H9 (cell line): ENCODE results near the gene ZFP64. TPM values are rescaled to one million over a fixed set of nuclear protein-coding genes. Genes with fewer than 3 reads are reported as not detected.

Experiments
- DNase-seq: peaks from one replicate; pipeline ENCODE4 v3.0.0-alpha.2; 2017
- H2AFZ ChIP-seq: one replicate; pipeline ENCODE4 v1.6.1; 2013; ENCODE audit warnings: mild to moderate bottlenecking, low read length, control low read depth, moderate library complexity
- H2AK5ac ChIP-seq: 2 replicates; pipeline ENCODE4 v1.6.1; 2013; ENCODE audit warnings: low read length, control low read depth, mixed read lengths; ENCODE audit not compliant: insufficient read length
- H2BK120ac ChIP-seq: one replicate; pipeline ENCODE4 v1.6.1; 2013; ENCODE audit warnings: low read depth, mild to moderate bottlenecking, low read length, control low read depth, inconsistent platforms; ENCODE audit not compliant: poor library complexity, severe bottlenecking
- H2BK12ac ChIP-seq: 2 replicates; pipeline ENCODE4 v1.6.1; 2013; ENCODE audit warnings: low read length, control low read depth, mixed read lengths, low read depth; ENCODE audit not compliant: insufficient read length
- H2BK15ac ChIP-seq: 2 replicates; pipeline ENCODE4 v1.6.1; 2013; ENCODE audit warnings: low read depth, low read length, control low read depth
- H2BK20ac ChIP-seq: one replicate; pipeline ENCODE4 v1.6.1; 2013; ENCODE audit warnings: low read depth, mild to moderate bottlenecking, low read length, control low read depth, inconsistent platforms; ENCODE audit not compliant: poor library complexity, severe bottlenecking
- H2BK5ac ChIP-seq: 2 replicates; pipeline ENCODE4 v1.6.1; 2013; ENCODE audit warnings: low read length, control low read depth, mixed read lengths; ENCODE audit not compliant: insufficient read length
- H3K14ac ChIP-seq: 2 replicates; pipeline ENCODE4 v1.6.1; 2013; ENCODE audit warnings: low read length, control low read depth; ENCODE audit not compliant: insufficient read depth
- H3K18ac ChIP-seq: 2 replicates; pipeline ENCODE4 v1.6.1; 2013; ENCODE audit warnings: low read depth, mild to moderate bottlenecking, mixed read lengths, low read length, control low read depth; ENCODE audit not compliant: insufficient read length
- H3K23ac ChIP-seq: 2 replicates; pipeline ENCODE4 v1.6.1; 2013; ENCODE audit warnings: low read length, control low read depth, mixed read lengths, low read depth; ENCODE audit not compliant: insufficient read length
- H3K23me2 ChIP-seq: 2 replicates; pipeline ENCODE4 v1.6.1; 2013; ENCODE audit warnings: low read depth, mild to moderate bottlenecking, mixed read lengths, low read length, control low read depth; ENCODE audit not compliant: insufficient read length, poor library complexity, severe bottlenecking
- H3K27ac ChIP-seq: 2 replicates; pipeline ENCODE4 v1.5.1; 2013; ENCODE audit warnings: low read length, control low read depth, mixed read lengths, low read depth; ENCODE audit not compliant: insufficient read length
- H3K27me3 ChIP-seq: 2 replicates; pipeline ENCODE4 v1.6.1; 2013; ENCODE audit warnings: low read length, control low read depth, inconsistent platforms; ENCODE audit not compliant: insufficient read depth
- H3K4ac ChIP-seq: 2 replicates; pipeline ENCODE4 v1.6.1; 2013; ENCODE audit warnings: low read depth, mild to moderate bottlenecking, control low read depth, inconsistent platforms, low read length, moderate library complexity
- H3K4me1 ChIP-seq: 2 replicates; pipeline ENCODE4 v1.6.1; 2013; ENCODE audit warnings: low read length, control low read depth, inconsistent platforms; ENCODE audit not compliant: insufficient read depth
- H3K4me2 ChIP-seq: 2 replicates; pipeline ENCODE4 v1.6.1; 2013; ENCODE audit warnings: low read length, control low read depth, mixed read lengths; ENCODE audit not compliant: insufficient read length, insufficient read depth
- H3K56ac ChIP-seq: 2 replicates; pipeline ENCODE4 v1.6.1; 2013; ENCODE audit warnings: low read depth, mild to moderate bottlenecking, mixed read lengths, low read length, control low read depth; ENCODE audit not compliant: insufficient read length
- H3K79me1 ChIP-seq: 2 replicates; pipeline ENCODE4 v1.6.1; 2013; ENCODE audit warnings: low read depth, mild to moderate bottlenecking, moderate library complexity, low read length, control low read depth, inconsistent platforms; ENCODE audit not compliant: insufficient read depth, poor library complexity, severe bottlenecking
- H3K79me2 ChIP-seq: 2 replicates; pipeline ENCODE4 v1.6.1; 2013; ENCODE audit warnings: low read length, control low read depth, inconsistent platforms; ENCODE audit not compliant: insufficient read depth
- H3K9ac ChIP-seq: 2 replicates; pipeline ENCODE4 v1.6.1; 2013; ENCODE audit warnings: low read length, control low read depth, mixed read lengths; ENCODE audit not compliant: insufficient read length; ENCODE audit errors: extremely low read depth
- H3K9me3 ChIP-seq: one replicate; pipeline ENCODE4 v1.6.1; 2013; ENCODE audit warnings: low read depth, low read length, inconsistent platforms; ENCODE audit not compliant: control insufficient read depth
- H3T11ph ChIP-seq: one replicate; pipeline ENCODE4 v1.6.1; 2013; ENCODE audit warnings: mild to moderate bottlenecking, low read length, control low read depth, inconsistent platforms
- H4K20me1 ChIP-seq: one replicate; pipeline ENCODE4 v1.6.1; 2013; ENCODE audit not compliant: control insufficient read depth, insufficient read length, insufficient read depth
- H4K5ac ChIP-seq: 2 replicates; pipeline ENCODE4 v1.6.1; 2013; ENCODE audit warnings: low read depth, mild to moderate bottlenecking, mixed read lengths, low read length, control low read depth; ENCODE audit not compliant: insufficient read length
- H4K8ac ChIP-seq: replicated peaks from 2 replicates; pipeline ENCODE4 v1.6.1; 2013; ENCODE audit warnings: low read length, control low read depth, mixed read lengths, low read depth; ENCODE audit not compliant: insufficient read length
- H4K91ac ChIP-seq: 2 replicates; pipeline ENCODE4 v1.6.1; 2013; ENCODE audit warnings: low read depth, mild to moderate bottlenecking, moderate library complexity, mixed read lengths, low read length, control low read depth; ENCODE audit not compliant: insufficient read length
- H3K27ac Mint-ChIP-seq, 3 experiments: 2 replicates in 2 of 3; 3 replicates in 1 of 3; pipeline ENCODE4 v1.8.0; 2020 to 2021; ENCODE audit warnings: mixed read lengths in 3 of 3, mild to moderate bottlenecking in 1 of 3, moderate library complexity in 1 of 3
- H3K27me3 Mint-ChIP-seq: 2 replicates; pipeline ENCODE4 v1.8.0; 2021; ENCODE audit warnings: low read depth, mild to moderate bottlenecking, moderate library complexity, mixed read lengths
- H3K36me3 Mint-ChIP-seq, 3 experiments: 2 replicates in 2 of 3; 3 replicates in 1 of 3; pipeline ENCODE4 v1.8.0; 2020 to 2021; ENCODE audit warnings: low read depth in 3 of 3, mixed read lengths in 3 of 3; ENCODE audit not compliant: insufficient read depth in 1 of 3
- H3K4me1 Mint-ChIP-seq, 2 experiments: 2 replicates each; pipeline ENCODE4 v1.8.0; 2020; ENCODE audit warnings: mixed read lengths in 2 of 2
- H3K4me3 Mint-ChIP-seq, 2 experiments: 2 replicates in 1 of 2; 3 replicates in 1 of 2; pipeline ENCODE4 v1.8.0; 2020 to 2021; ENCODE audit warnings: mild to moderate bottlenecking in 2 of 2, mixed read lengths in 2 of 2, moderate library complexity in 1 of 2
- H3K9me3 Mint-ChIP-seq, 2 experiments: 2 replicates in 1 of 2; 3 replicates in 1 of 2; pipeline ENCODE4 v1.8.0; 2020; ENCODE audit warnings: mild to moderate bottlenecking in 2 of 2, mixed read lengths in 2 of 2, moderate library complexity in 1 of 2
- WGBS: extraction: QIAGEN DNeasy Blood & Tissue Kit; methylation state at CpG from one replicate; pipeline ENCODE4 v1.1.7; 2013; ENCODE audit warnings: missing lambda C conversion rate, low lambda C conversion rate, mixed read lengths; ENCODE audit not compliant: insufficient read length; ENCODE audit errors: extremely low coverage; 5-methylcytosine and 5-hydroxymethylcytosine counted together
- total RNA-seq: library from RNA; stranded (reverse); gene quantifications from 2 replicates; pipeline ENCODE4 v1.2.1, GENCODE V29; 2021
- TF ChIP-seq, protein P1 (sequence below): fragments of 200-600 bp; sonication (generic); conservative IDR thresholded peaks from 3 replicates; pipeline ENCODE4 v1.8.0; 2021; ENCODE audit warnings: antibody characterized with exemption, mild to moderate bottlenecking

The ZFP64 gene
- total RNA-seq, 1 experiment from 2014 or later: 29.2 TPM

DNA sequence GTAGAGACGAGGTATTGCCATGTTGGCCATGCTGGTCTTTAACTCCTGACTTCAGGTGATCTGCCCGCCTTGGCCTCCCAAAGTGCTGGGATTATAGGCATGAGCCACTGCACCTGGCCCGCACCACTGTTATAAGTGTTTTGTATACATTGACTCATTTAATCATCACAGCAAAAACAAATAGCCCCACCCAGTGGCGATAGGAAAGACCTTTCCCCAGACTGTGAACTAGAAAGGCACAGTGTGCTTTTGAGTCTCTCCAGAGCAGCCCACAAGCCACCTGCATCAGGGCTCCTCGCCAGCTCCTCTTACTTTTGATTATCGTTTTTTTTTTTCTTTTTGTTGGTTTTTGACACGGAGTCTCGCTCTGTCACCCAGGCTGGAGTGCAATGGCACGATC lies 27.9 kb upstream of the ZFP64 start:
- Histone ChIP-seq H3K27me3 (no peaks in the 10 kb centered on the region), H4K5ac (no peak overlapping the region), H3K27ac (no peak overlapping the region), H3K18ac (no peak overlapping the region), H2AFZ (no peak overlapping the region), H4K8ac (no peak overlapping the region), H2AK5ac (no peak overlapping the region), H3K23ac (no peak overlapping the region), H3K56ac (no peak overlapping the region), H3K79me1 (no peaks in the 10 kb centered on the region), H2BK15ac (no peak overlapping the region), H3K9me3 (peaks cover 10% of the 10 kb centered on the region), H3K23me2 (no peaks in the 10 kb centered on the region), H3T11ph (no peak overlapping the region), H2BK20ac (no peak overlapping the region), H3K4me1 (no peaks in the 10 kb centered on the region), H2BK12ac (no peak overlapping the region), H3K79me2 (no peaks in the 10 kb centered on the region), H4K20me1 (no peaks in the 10 kb centered on the region), H3K4ac (no peak overlapping the region), H4K91ac (no peak overlapping the region), H3K4me2 (no peak overlapping the region), H2BK120ac (no peak overlapping the region), H3K9ac (no peak overlapping the region), H3K14ac (no peak overlapping the region), H2BK5ac (no peak overlapping the region)
- Mint-ChIP-seq H3K9me3 (peaks cover 28 to 38% of the 10 kb centered on the region in 2 experiments), H3K27ac (no peak overlapping the region), H3K4me3 (no peak overlapping the region), H3K36me3 (peaks cover 5 to 30% (median 10%) of the 10 kb centered on the region in 3 experiments; a peak in 5 of 7 replicates), H3K27me3 (peaks cover 10% of the 10 kb centered on the region), H3K4me1 (0 out of 4 replicates have a peak, but pooled peaks cover 0 to 3% of the 10 kb centered on the region in 2 experiments)
- peak; percentile 36 for DNase-seq
- WGBS: no CpG with 5 or more reads among the region's 9 CpGs
- TF ChIP-seq, protein P1, sequence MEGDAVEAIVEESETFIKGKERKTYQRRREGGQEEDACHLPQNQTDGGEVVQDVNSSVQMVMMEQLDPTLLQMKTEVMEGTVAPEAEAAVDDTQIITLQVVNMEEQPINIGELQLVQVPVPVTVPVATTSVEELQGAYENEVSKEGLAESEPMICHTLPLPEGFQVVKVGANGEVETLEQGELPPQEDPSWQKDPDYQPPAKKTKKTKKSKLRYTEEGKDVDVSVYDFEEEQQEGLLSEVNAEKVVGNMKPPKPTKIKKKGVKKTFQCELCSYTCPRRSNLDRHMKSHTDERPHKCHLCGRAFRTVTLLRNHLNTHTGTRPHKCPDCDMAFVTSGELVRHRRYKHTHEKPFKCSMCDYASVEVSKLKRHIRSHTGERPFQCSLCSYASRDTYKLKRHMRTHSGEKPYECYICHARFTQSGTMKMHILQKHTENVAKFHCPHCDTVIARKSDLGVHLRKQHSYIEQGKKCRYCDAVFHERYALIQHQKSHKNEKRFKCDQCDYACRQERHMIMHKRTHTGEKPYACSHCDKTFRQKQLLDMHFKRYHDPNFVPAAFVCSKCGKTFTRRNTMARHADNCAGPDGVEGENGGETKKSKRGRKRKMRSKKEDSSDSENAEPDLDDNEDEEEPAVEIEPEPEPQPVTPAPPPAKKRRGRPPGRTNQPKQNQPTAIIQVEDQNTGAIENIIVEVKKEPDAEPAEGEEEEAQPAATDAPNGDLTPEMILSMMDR: peak; percentile 62
